IMR-90 (cell line): Measurements from ENCODE around the gene PPM1A. TPM values are rescaled to one million over a fixed set of nuclear protein-coding genes. Genes with fewer than 3 reads are reported as not detected.

ENCODE experiments used
- ATAC-seq: fragments of 200-7000 bp; cut with Tn5 transposase; 2 replicates; pipeline ENCODE4 v1.9.1; 2020; ENCODE audit warnings: low read depth, mild to moderate bottlenecking, moderate library complexity
- BruUV-seq: library from RNA; stranded (reverse); fragments of 400-500 nt; replicated peaks from 2 replicates; lab custom pipeline; 2021; lab: Mats Ljungman, UMichigan
- CTCF ChIA-PET: fragments of 300-600 bp; formaldehyde crosslinking; extraction: SDS; loops from one replicate; lab custom pipeline; 2021; ENCODE audit warnings: antibody characterized with exemption; lab: Yijun Ruan, JAX
- POLR2A ChIA-PET: fragments of 300-600 bp; sonication (Branson Sonifier 250); formaldehyde crosslinking; loops from one replicate; lab custom pipeline; 2022; ENCODE audit warnings: antibody characterized with exemption; ENCODE audit not compliant: unreplicated experiment; lab: Charles Lee
- DNase-seq: peaks from one replicate; pipeline ENCODE4 v3.0.0; 2013
- H2AFZ ChIP-seq: replicated peaks from 2 replicates; pipeline ENCODE3; 2013; ENCODE audit warnings: low read length, mild to moderate bottlenecking; ENCODE audit not compliant: poor library complexity
- H2AK5ac ChIP-seq: 2 replicates; pipeline ENCODE4 v1.6.1; 2013; ENCODE audit warnings: low read depth, low read length, inconsistent platforms
- H2AK9ac ChIP-seq: replicated peaks from 2 replicates; pipeline ENCODE3; 2013; ENCODE audit warnings: mild to moderate bottlenecking, low read depth, low read length, moderate library complexity; ENCODE audit not compliant: poor library complexity
- H2BK120ac ChIP-seq: 2 replicates; pipeline ENCODE4 v1.6.1; 2013; ENCODE audit warnings: low read depth, low read length, inconsistent platforms
- H2BK15ac ChIP-seq: 3 replicates; pipeline ENCODE4 v1.6.1; 2013; ENCODE audit warnings: low read depth, low read length, inconsistent platforms
- H2BK20ac ChIP-seq: 2 replicates; pipeline ENCODE4 v1.6.1; 2013; ENCODE audit warnings: low read depth, mild to moderate bottlenecking, inconsistent platforms, low read length, moderate library complexity
- H2BK5ac ChIP-seq: 2 replicates; pipeline ENCODE4 v1.6.1; 2013; ENCODE audit warnings: mild to moderate bottlenecking, low read depth, low read length, inconsistent platforms; ENCODE audit not compliant: poor library complexity, severe bottlenecking
- H3K14ac ChIP-seq: replicated peaks from 2 replicates; pipeline ENCODE4 v1.6.1; 2013; ENCODE audit warnings: low read depth, low read length, inconsistent platforms
- H3K18ac ChIP-seq: 2 replicates; pipeline ENCODE4 v1.6.1; 2013; ENCODE audit warnings: low read depth, low read length, control low read depth
- H3K23ac ChIP-seq: 2 replicates; pipeline ENCODE4 v1.6.1; 2013; ENCODE audit warnings: low read depth, low read length, inconsistent platforms
- H3K27ac ChIP-seq: 2 replicates; pipeline ENCODE4 v1.5.1; 2013; ENCODE audit warnings: mild to moderate bottlenecking, control low read depth, low read length; ENCODE audit not compliant: insufficient read depth
- H3K27me3 ChIP-seq: 2 replicates; pipeline ENCODE4 v1.6.1; 2013; ENCODE audit warnings: low read length; ENCODE audit not compliant: control insufficient read depth, insufficient read depth
- H3K36me3 ChIP-seq: 2 replicates; pipeline ENCODE4 v1.6.1; 2013; ENCODE audit warnings: low read length, mixed read lengths; ENCODE audit not compliant: control insufficient read depth, insufficient read depth
- H3K4ac ChIP-seq: 2 replicates; pipeline ENCODE4 v1.6.1; 2013; ENCODE audit warnings: low read depth, low read length, inconsistent platforms
- H3K4me1 ChIP-seq: 2 replicates; pipeline ENCODE4 v1.6.1; 2013; ENCODE audit warnings: low read length, mixed read lengths; ENCODE audit not compliant: control insufficient read depth, insufficient read depth
- H3K4me2 ChIP-seq: 2 replicates; pipeline ENCODE4 v1.6.1; 2013; ENCODE audit warnings: low read depth, mild to moderate bottlenecking, control low read depth, low read length, moderate library complexity
- H3K4me3 ChIP-seq: 2 replicates; pipeline ENCODE4 v1.5.1; 2013; ENCODE audit warnings: low read depth, mild to moderate bottlenecking, control low read depth, low read length, moderate library complexity; ENCODE audit not compliant: insufficient read depth
- H3K56ac ChIP-seq: 2 replicates; pipeline ENCODE4 v1.6.1; 2013; ENCODE audit warnings: low read length, inconsistent platforms; ENCODE audit not compliant: insufficient read depth; ENCODE audit errors: extremely low read depth
- H3K79me1 ChIP-seq, 2 experiments: 2 replicates each; pipeline ENCODE4 v1.6.1; 2013; ENCODE audit warnings: low read length in 2 of 2, inconsistent platforms in 1 of 2, low read depth in 1 of 2
- H3K9ac ChIP-seq: 2 replicates; pipeline ENCODE4 v1.6.1; 2013; ENCODE audit warnings: low read depth, low read length, control low read depth
- H3K9me1 ChIP-seq: 2 replicates; pipeline ENCODE4 v1.6.1; 2013; ENCODE audit warnings: low read length, inconsistent platforms; ENCODE audit not compliant: insufficient read depth
- H3K9me3 ChIP-seq: 2 replicates; pipeline ENCODE4 v1.6.1; 2013; ENCODE audit warnings: low read length; ENCODE audit not compliant: control insufficient read depth, insufficient read depth
- H4K20me1 ChIP-seq: 2 replicates; pipeline ENCODE4 v1.6.1; 2013; ENCODE audit warnings: low read length, inconsistent platforms; ENCODE audit not compliant: insufficient read depth
- H4K5ac ChIP-seq: 2 replicates; pipeline ENCODE4 v1.6.1; 2013; ENCODE audit warnings: mild to moderate bottlenecking, low read depth, low read length, control low read depth
- H4K8ac ChIP-seq, 2 experiments: 2 replicates each; pipeline ENCODE4 v1.6.1; 2013; ENCODE audit warnings: low read depth in 2 of 2, low read length in 2 of 2, control low read depth in 1 of 2, inconsistent platforms in 1 of 2
- H4K91ac ChIP-seq: 2 replicates; pipeline ENCODE4 v1.6.1; 2013; ENCODE audit warnings: low read depth, low read length, inconsistent platforms; ENCODE audit not compliant: insufficient read depth
- BHLHE40 ChIP-seq: fragments of 150-350 bp; IDR thresholded peaks from 2 replicates; pipeline ENCODE4 v1.6.1; 2016; ENCODE audit warnings: mild to moderate bottlenecking, low read depth, low read length
- CHD1 ChIP-seq: IDR thresholded peaks from 2 replicates; pipeline ENCODE4 v1.6.1; 2012; ENCODE audit warnings: low read depth, low read length, improper control_type of control experiment
- NFE2L2 ChIP-seq: fragments of 150-350 bp; IDR thresholded peaks from 2 replicates; pipeline ENCODE4 v1.6.1; 2016; ENCODE audit warnings: low read depth, mild to moderate bottlenecking, low read length
- RAD21 ChIP-seq: IDR thresholded peaks from 2 replicates; pipeline ENCODE4 v1.6.1; 2012; ENCODE audit warnings: low read length, improper control_type of control experiment
- RCOR1 ChIP-seq: IDR thresholded peaks from 2 replicates; pipeline ENCODE4 v1.6.1; 2012; ENCODE audit warnings: mild to moderate bottlenecking, low read length, improper control_type of control experiment; ENCODE audit not compliant: insufficient replicate concordance
- RFX5 ChIP-seq: IDR thresholded peaks from 2 replicates; pipeline ENCODE4 v1.8.0; 2012; ENCODE audit warnings: low read depth, mild to moderate bottlenecking, low read length, moderate library complexity
- SMC3 ChIP-seq: fragments of 150-350 bp; IDR thresholded peaks from 2 replicates; pipeline ENCODE4 v1.6.1; 2016; ENCODE audit warnings: low read depth, mild to moderate bottlenecking, antibody characterized with exemption, low read length, moderate library complexity
- WGBS, 2 experiments: methylation state at CpG; one replicate each; pipeline versions ENCODE4 v1.1.5 to v1.1.7; 2013; ENCODE audit warnings: missing lambda C conversion rate in 2 of 2; ENCODE audit not compliant: insufficient read length in 1 of 2; ENCODE audit errors: extremely low coverage in 2 of 2; 5-methylcytosine and 5-hydroxymethylcytosine counted together
- dilution Hi-C: fragments of 300-500 bp; cut with HindIII; formaldehyde crosslinking; loops from one replicate; pipeline ENCODE4 v1.14.3; 2018; ENCODE audit warnings: low sequenced_read_pairs; ENCODE audit not compliant: unreplicated experiment
- in situ Hi-C: fragments of 300-500 bp; cut with MboI; formaldehyde crosslinking; loops from 3 replicates; pipeline ENCODE4 v1.14.3; 2019; ENCODE audit warnings: low sequenced_read_pairs, inconsistent platforms, mixed read lengths
- intact Hi-C: fragments of 100-400 bp; cut with micrococcal nuclease; formaldehyde crosslinking; loops from 2 replicates; pipeline ENCODE4 v1.10.0; 2022
- polyA plus RNA-seq, 3 experiments: library from polyadenylated mRNA; depleted of rRNA; stranded (reverse); fragments of >200 nt; gene quantifications; 2 replicates each; pipeline ENCODE4 v1.2.3, GENCODE V29; 2012; ENCODE audit warnings: low replicate concordance in 1 of 3
- total RNA-seq: library from RNA; depleted of rRNA; stranded (reverse); fragments of >200 nt; gene quantifications from 2 replicates; pipeline ENCODE4 v1.2.3, GENCODE V29; 2012

The PPM1A gene
- total and polyA plus RNA-seq, 2 of the 4 experiments (the other 2 are of a cell fraction), result 14.3 to 15.1 TPM

DNA sequence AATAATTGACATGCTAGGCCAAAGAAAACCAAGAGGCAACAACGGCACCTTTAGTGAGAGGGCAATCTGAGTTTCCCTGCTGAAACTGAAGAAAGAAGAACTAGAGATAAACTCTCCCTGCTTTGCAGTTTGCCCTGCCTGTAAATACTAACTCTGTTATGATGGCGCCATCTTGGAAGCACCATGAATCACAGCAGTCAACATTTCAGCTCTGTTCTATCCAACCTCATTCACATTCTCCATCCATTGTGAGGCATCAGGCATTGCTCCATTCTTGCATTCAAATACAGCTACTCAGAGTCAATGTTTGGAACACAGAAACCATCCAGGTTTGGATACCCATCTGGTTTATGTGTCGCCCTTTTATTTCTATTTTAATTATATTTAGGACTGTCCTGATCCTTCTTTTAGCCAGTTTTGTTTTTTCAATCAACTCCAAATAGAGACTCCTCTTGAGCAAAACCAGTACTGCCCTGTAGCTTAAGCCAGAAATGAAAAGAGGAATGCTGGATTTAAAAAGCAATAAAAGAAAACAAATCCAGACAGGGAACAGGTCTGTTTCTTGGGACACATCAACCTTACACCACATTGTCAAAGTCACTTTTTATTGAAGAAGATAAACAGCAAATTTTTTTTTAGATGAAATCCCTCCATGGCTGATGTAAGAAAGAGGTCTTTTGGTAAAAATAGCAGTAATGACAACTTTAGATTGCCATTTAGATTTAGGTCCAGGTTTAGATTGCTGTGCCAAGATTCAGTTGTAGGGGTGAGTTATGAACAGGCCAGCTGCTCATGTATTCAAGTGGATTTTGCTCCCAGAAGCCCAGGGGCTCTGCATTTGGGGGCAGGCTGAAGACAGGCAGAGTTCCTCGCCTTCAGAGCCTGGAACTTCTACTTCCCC, 33.3 kb upstream of the PPM1A start (continued):
- no peak for TF ChIP-seq NFE2L2

DNA sequence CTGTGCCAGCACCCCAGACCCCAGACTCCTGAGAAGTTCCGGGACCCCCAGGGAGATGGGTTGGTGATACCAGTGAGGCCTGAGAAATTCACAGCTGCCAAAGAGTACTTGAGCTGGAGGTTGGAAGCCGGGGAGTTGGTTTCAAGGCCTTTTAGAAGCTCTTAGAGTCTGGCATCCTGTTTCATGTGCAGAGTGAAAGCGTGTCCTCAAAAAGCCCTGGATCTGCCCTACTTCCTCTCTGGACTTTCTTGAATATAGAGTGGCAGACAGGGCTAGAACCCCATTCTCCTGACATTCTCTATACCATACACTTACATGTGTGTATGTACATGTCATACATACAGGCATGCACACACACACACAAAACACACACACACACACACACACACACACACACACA, 31.3 kb upstream of the PPM1A start:
- Histone ChIP-seq H3K4me3 (no peak overlapping the region), H3K27me3 (peaks cover 11% of the 10 kb centered on the region), H3K27ac (no peak overlapping the region), H2BK5ac (no peak overlapping the region), H2BK20ac (no peak overlapping the region), H2BK15ac (no peak overlapping the region), H3K4me2 (no peak overlapping the region), H2BK120ac (no peak overlapping the region), H3K4me1 (no peaks in the 10 kb centered on the region; the same call in 1 of the 2 replicates), H3K56ac (no peak overlapping the region), H3K23ac (no peak overlapping the region), H2AFZ (no peak overlapping the region), H4K91ac (no peak overlapping the region), H2AK9ac (peak overlapping the region; percentile 17), H3K36me3 (no peaks in the 10 kb centered on the region), H4K8ac (no peak overlapping the region), H3K14ac (no peak overlapping the region), H3K9me1 (no peaks in the 10 kb centered on the region), H2AK5ac (no peak overlapping the region), H3K18ac (no peak overlapping the region), H4K5ac (no peak overlapping the region), H3K9ac (no peak overlapping the region), H3K9me3 (peaks cover 2% of the 10 kb centered on the region; the same call in 1 of the 2 replicates), H3K79me1 (no peaks in the 10 kb centered on the region), H4K20me1 (no peaks in the 10 kb centered on the region), H3K4ac (no peak overlapping the region)
- intact Hi-C loops, result no loop called here
- in situ Hi-C loops, result no loop called here
- TF ChIP-seq RFX5 (no peak), CHD1 (no peak), BHLHE40 (no peak), RCOR1 (no peak), RAD21 (no peak), SMC3 (no peak)
- DNase-seq (no peak), ATAC-seq (no peak)
- ChIA-PET CTCF (interaction anchor here (0.6 kb wide), 1 partner anchor 1020 kb away, joined by 3 read pairs; no protein-coding TSS in a partner anchor), POLR2A (no interaction called here)
- no TSS peak for BruUV-seq
- no CpG with 5 or more reads among the region's 3 CpGs for WGBS, 2 experiments
- dilution Hi-C loops, result no loop called here
